Spleen (tissue), 11 donors: ENCODE results near the gene IL15. TPM values are rescaled to one million over a fixed set of nuclear protein-coding genes. Genes with fewer than 3 reads are reported as not detected.

Experiments used
- DNase-seq: peaks from one replicate; pipeline ENCODE4 v3.0.0-alpha.2; 2020
- H3K27ac ChIP-seq, 8 donors: fragments of 200-600 bp; sonication (generic) in 7 of 8; 1 replicate in 4 of 8; 2 replicates in 4 of 8; pipeline versions ENCODE4 v1.5.0 to v1.8.0; 2016 to 2021; ENCODE audit warnings: inconsistent platforms in 4 of 8, mild to moderate bottlenecking in 4 of 8, moderate library complexity in 1 of 8
- H3K27me3 ChIP-seq, 7 donors: fragments of 200-600 bp; sonication (generic) in 6 of 7; replicated peaks in 1 of 7; 1 replicate in 4 of 7; 2 replicates in 3 of 7; pipeline versions ENCODE4 v1.5.0 to v1.8.0; 2016 to 2021; ENCODE audit warnings: inconsistent platforms in 3 of 7, mild to moderate bottlenecking in 1 of 7
- H3K36me3 ChIP-seq, 6 donors: fragments of 200-600 bp; sonication (generic) in 5 of 6; 1 replicate in 4 of 6; 2 replicates in 2 of 6; pipeline versions ENCODE4 v1.5.0 to v1.8.0; 2016 to 2021; ENCODE audit warnings: inconsistent platforms in 2 of 6
- H3K4me1 ChIP-seq, 6 donors: fragments of 200-600 bp; sonication (generic) in 5 of 6; 1 replicate in 3 of 6; 2 replicates in 3 of 6; pipeline versions ENCODE4 v1.5.0 to v1.8.0; 2016 to 2021; ENCODE audit warnings: inconsistent platforms in 3 of 6
- H3K4me3 ChIP-seq, 8 donors: fragments of 200-600 bp; sonication (generic) in 7 of 8; 1 replicate in 4 of 8; 2 replicates in 4 of 8; pipeline versions ENCODE4 v1.5.0 to v1.8.0; 2016 to 2021; ENCODE audit warnings: inconsistent platforms in 4 of 8, mild to moderate bottlenecking in 4 of 8, moderate library complexity in 2 of 8
- H3K9me3 ChIP-seq, 8 donors: fragments of 200-600 bp; sonication (generic) in 7 of 8; 1 replicate in 4 of 8; 2 replicates in 4 of 8; pipeline versions ENCODE4 v1.5.0 to v1.8.0; 2016 to 2021; ENCODE audit warnings: inconsistent platforms in 4 of 8
- POLR2A ChIP-seq, 3 donors: fragments of 450-650 bp; IDR thresholded peaks; one replicate each; pipeline ENCODE4 v1.5.1; 2017; ENCODE audit warnings: antibody characterized with exemption in 3 of 3, mild to moderate bottlenecking in 1 of 3
- POLR2AphosphoS5 ChIP-seq, 3 donors: sonication (generic); formaldehyde crosslinking; IDR thresholded peaks; one replicate each; pipeline ENCODE4 v1.5.1; 2017; ENCODE audit warnings: antibody characterized with exemption in 3 of 3
- WGBS, 5 donors: extraction: QIAGEN DNeasy Blood & Tissue Kit in 3 of 5; methylation state at CpG; one replicate each; pipeline versions ENCODE4 v1.1.5 to v1.1.7; 2013 to 2018; 5-methylcytosine and 5-hydroxymethylcytosine counted together
- intact Hi-C: fragments of 100-400 bp; cut with DNase I; formaldehyde crosslinking; loops from one replicate; pipeline ENCODE4 v1.15.0; 2023; ENCODE audit warnings: low total_unique reads
- polyA plus RNA-seq, 3 donors: library from polyadenylated mRNA; stranded (reverse); fragments of 200-250 nt; gene quantifications; one replicate each; pipeline ENCODE4 v1.2.1, GENCODE V29; 2013
- total RNA-seq, 7 donors: library from RNA; depleted of rRNA in 3 of 7; stranded (reverse); fragments of >200 nt in 3 of 7; fragmentation: NEBNext Ultra II Directional in 4 of 7; extraction: Animal tissue kit (Norgen Biotek cat#: 25700) in 4 of 7; gene quantifications; one replicate each; pipeline versions ENCODE4 v1.1.0 to v1.2.1, GENCODE V29; 2016 to 2021
- TF ChIP-seq, protein P1 (sequence below), 11 experiments: fragments of 200-600 bp in 7 of 11; fragments of 450-650 bp in 4 of 11; sonication (generic) in 4 of 11; IDR thresholded peaks in 8 of 11; conservative IDR thresholded peaks in 3 of 11; 1 replicate in 7 of 11; 2 replicates in 4 of 11; pipeline versions ENCODE4 v1.4.0 to v1.8.0; 2016 to 2021; ENCODE audit warnings: antibody characterized with exemption in 11 of 11, inconsistent platforms in 4 of 11, mild to moderate bottlenecking in 1 of 11
- donor health status: healthy with polysubstance abuse.
- donor health status: DM: no; HTN: no; CAD: no; lungs with moderate emphysema.
- donor health status: DM: no; HTN: no; CAD: no.
- donor health status: Bipolar disorder and iron deficiency.
- donor health status: healthy.
- donor health status: DM: no; HTN: no; CAD: no.
- donor health status: DM: yes; HTN: yes; CAD: no.

Gene IL15
- total and polyA plus RNA-seq, 10 donors: 15.9 to 37.0 (median 21.1) TPM

DNA sequence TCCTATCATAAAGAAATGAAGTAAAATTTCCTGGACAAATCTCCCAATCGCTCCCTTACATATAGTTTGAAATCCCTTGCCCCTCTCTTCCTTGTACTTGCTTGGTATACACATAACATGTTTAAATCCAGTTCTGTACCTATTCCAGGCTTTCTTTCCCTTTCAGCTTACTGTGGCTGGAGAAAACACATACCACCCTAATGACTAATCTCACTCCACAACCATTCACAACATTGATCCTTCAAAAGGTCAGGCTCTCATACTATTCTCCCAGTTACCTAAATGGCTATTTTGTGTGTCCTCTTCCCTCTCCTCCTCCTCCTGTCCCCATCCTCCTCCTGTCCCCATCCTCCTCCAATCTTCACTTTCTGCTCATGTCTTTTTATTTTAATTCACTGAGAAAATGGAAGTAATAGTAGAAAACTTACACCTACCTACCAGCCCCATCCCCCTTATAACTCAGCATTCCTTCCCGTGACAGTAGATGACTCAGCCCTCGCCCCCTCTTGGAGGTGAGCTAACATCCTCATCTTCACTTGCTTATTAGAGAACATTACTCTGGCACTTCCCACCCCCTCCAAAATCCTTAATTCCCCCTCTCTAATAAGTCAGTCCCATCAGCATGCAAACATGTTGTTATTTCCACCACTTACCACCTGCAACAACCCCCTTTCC lies 77.5 kb downstream of the IL15 start:
- no peak for TF ChIP-seq POLR2AphosphoS5 (IDR thresholded peaks at IDR 0.05)
- TF ChIP-seq, protein P1, sequence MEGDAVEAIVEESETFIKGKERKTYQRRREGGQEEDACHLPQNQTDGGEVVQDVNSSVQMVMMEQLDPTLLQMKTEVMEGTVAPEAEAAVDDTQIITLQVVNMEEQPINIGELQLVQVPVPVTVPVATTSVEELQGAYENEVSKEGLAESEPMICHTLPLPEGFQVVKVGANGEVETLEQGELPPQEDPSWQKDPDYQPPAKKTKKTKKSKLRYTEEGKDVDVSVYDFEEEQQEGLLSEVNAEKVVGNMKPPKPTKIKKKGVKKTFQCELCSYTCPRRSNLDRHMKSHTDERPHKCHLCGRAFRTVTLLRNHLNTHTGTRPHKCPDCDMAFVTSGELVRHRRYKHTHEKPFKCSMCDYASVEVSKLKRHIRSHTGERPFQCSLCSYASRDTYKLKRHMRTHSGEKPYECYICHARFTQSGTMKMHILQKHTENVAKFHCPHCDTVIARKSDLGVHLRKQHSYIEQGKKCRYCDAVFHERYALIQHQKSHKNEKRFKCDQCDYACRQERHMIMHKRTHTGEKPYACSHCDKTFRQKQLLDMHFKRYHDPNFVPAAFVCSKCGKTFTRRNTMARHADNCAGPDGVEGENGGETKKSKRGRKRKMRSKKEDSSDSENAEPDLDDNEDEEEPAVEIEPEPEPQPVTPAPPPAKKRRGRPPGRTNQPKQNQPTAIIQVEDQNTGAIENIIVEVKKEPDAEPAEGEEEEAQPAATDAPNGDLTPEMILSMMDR (IDR thresholded peaks at IDR 0.05 in 8 of 11, conservative IDR thresholded peaks at IDR 0.05 in 3 of 11): no peak
- no peak for TF ChIP-seq POLR2A (IDR thresholded peaks at IDR 0.05)
- WGBS, 5 donors: 84 to 93% (median 90%) methylated on average over 3 of the region's 3 CpGs
- Histone ChIP-seq H3K27me3 (no peaks in the 10 kb centered on the region), H3K4me3 (no peak overlapping the region), H3K4me1 (peaks cover 0 to 4% (median 0%) of the 10 kb centered on the region in 6 donors), H3K27ac (no peak overlapping the region), H3K9me3 (peaks cover 0 to 15% (median 9%) of the 10 kb centered on the region in 8 donors), H3K36me3 (peaks cover 0 to 22% (median 3%) of the 10 kb centered on the region in 6 donors)
- intact Hi-C loops: no loop called here
- DNase-seq: no peak

- H3K9me3 ChIP-seq: peaks cover 0 to 15% (median 9%) of the 10 kb centered on the region in 8 donors
- no peaks in the 10 kb centered on the region for H3K4me1 ChIP-seq
- no peak for DNase-seq
- no peak overlapping the region for H3K4me3 ChIP-seq
- WGBS, 5 donors: 70 to 84% (median 75%) methylated on average over 1 of the region's 1 CpG
- no peak overlapping the region for H3K27ac ChIP-seq
- H3K36me3 ChIP-seq: peaks cover 0 to 68% (median 20%) of the 10 kb centered on the region in 6 donors
- TF ChIP-seq, protein P1 (IDR thresholded peaks at IDR 0.05 in 8 of 11, conservative IDR thresholded peaks at IDR 0.05 in 3 of 11): no peak
- TF ChIP-seq POLR2A (IDR thresholded peaks at IDR 0.05) (no peak), POLR2AphosphoS5 (IDR thresholded peaks at IDR 0.05) (no peak)
- no peaks in the 10 kb centered on the region for H3K27me3 ChIP-seq
- intact Hi-C loops: no loop called here
These were observed 83.2 kb downstream of the IL15 start for GRCh38 chr4:141719585-141719984.

- Histone ChIP-seq H3K27me3 (no peaks in the 10 kb centered on the region), H3K9me3 (peaks cover 0 to 15% (median 9%) of the 10 kb centered on the region in 8 donors), H3K4me1 (no peaks in the 10 kb centered on the region), H3K36me3 (peaks cover 0 to 73% (median 18%) of the 10 kb centered on the region in 6 donors), H3K27ac (no peak overlapping the region), H3K4me3 (no peak overlapping the region)
- no peak for DNase-seq
- TF ChIP-seq POLR2AphosphoS5 (IDR thresholded peaks at IDR 0.05) (no peak), POLR2A (IDR thresholded peaks at IDR 0.05) (no peak)
- TF ChIP-seq, protein P1 (IDR thresholded peaks at IDR 0.05 in 8 of 11, conservative IDR thresholded peaks at IDR 0.05 in 3 of 11): no peak
- intact Hi-C loops: no loop called here
These were observed 84.8 kb downstream of the IL15 start for GRCh38 chr4:141721174-141721573.

- intact Hi-C loops: no loop called here
- H3K27me3 ChIP-seq: no peaks in the 10 kb centered on the region
- no peak for TF ChIP-seq POLR2A (IDR thresholded peaks at IDR 0.05)
- TF ChIP-seq POLR2AphosphoS5 (IDR thresholded peaks at IDR 0.05): no peak
- TF ChIP-seq, protein P1 (IDR thresholded peaks at IDR 0.05 in 8 of 11, conservative IDR thresholded peaks at IDR 0.05 in 3 of 11): no peak
- DNase-seq: no peak
- no peak overlapping the region for H3K27ac ChIP-seq
- no peak overlapping the region for H3K4me3 ChIP-seq
- peaks cover 0 to 78% (median 15%) of the 10 kb centered on the region in 6 donors for H3K36me3 ChIP-seq
- H3K9me3 ChIP-seq: no peaks in the 10 kb centered on the region
- H3K4me1 ChIP-seq: no peaks in the 10 kb centered on the region
These were observed 88.3 kb downstream of the IL15 start for GRCh38 chr4:141724646-141725045.
